Measurements from ENCODE around the gene PHLDB2. TPM values are rescaled to one million over a fixed set of nuclear protein-coding genes. Genes with fewer than 3 reads are reported as not detected.

The PHLDB2 gene
- total and polyA plus RNA-seq, 3 donors from 2014 or later: 11.7 to 16.5 (median 12.3) TPM

GRCh38 chr3:111862415-111862814, 3.4 kb downstream of the PHLDB2 start:
- H3K36me3 ChIP-seq (ENCODE audit: low read depth, missing control alignments): no peaks in the 10 kb centered on the region
- TF ChIP-seq POLR2A (IDR thresholded peaks at IDR 0.05): no peak
- no peak for TF ChIP-seq CTCF (IDR thresholded peaks at IDR 0.05)
- H3K27ac ChIP-seq: peak overlapping the region in 1 of 2 donors; percentile 94
- intact Hi-C loops (cut with DNase I; ENCODE audit: low total_unique reads): loop anchor here (10.0 kb wide), 1 partner anchor 138 kb away; no protein-coding TSS in a partner anchor
- 68 to 70% methylated on average over 5 of the region's 5 CpGs for WGBS, 2 donors
- H3K4me3 ChIP-seq: no peak overlapping the region
- no peaks in the 10 kb centered on the region for H3K27me3 ChIP-seq
- DNase-seq: no peak
- H3K4me1 ChIP-seq: peaks cover 9% of the 10 kb centered on the region
- no peaks in the 10 kb centered on the region for H3K9me3 ChIP-seq

- TF ChIP-seq POLR2A (IDR thresholded peaks at IDR 0.05) (no peak), CTCF (IDR thresholded peaks at IDR 0.05) (no peak)
- Histone ChIP-seq H3K27ac (peak overlapping the region in 1 of 2 donors; percentile 34), H3K4me3 (no peak overlapping the region), H3K27me3 (no peaks in the 10 kb centered on the region), H3K36me3 (ENCODE audit: low read depth, missing control alignments) (no peaks in the 10 kb centered on the region), H3K4me1 (peaks cover 9% of the 10 kb centered on the region), H3K9me3 (no peaks in the 10 kb centered on the region)
- 58% methylated on average over 3 of the region's 3 CpGs for WGBS, 2 donors
- no peak for DNase-seq
- intact Hi-C loops (cut with DNase I; ENCODE audit: low total_unique reads): loop anchor here (10.0 kb wide), 1 partner anchor 138 kb away; no protein-coding TSS in a partner anchor
Measured at GRCh38 chr3:111862974-111863373, 3.9 kb downstream of the PHLDB2 start.

- intact Hi-C loops (cut with DNase I; ENCODE audit: low total_unique reads): loop anchor here (10.0 kb wide), 1 partner anchor 139 kb away; no protein-coding TSS in a partner anchor
- peak overlapping the region in 1 of 2 donors; percentile 73 for H3K27ac ChIP-seq
- H3K36me3 ChIP-seq (ENCODE audit: low read depth, missing control alignments): no peaks in the 10 kb centered on the region
- H3K27me3 ChIP-seq: no peaks in the 10 kb centered on the region
- DNase-seq: no peak
- WGBS, 2 donors: 41 to 66% methylated on average over 2 of the region's 2 CpGs
- TF ChIP-seq CTCF (IDR thresholded peaks at IDR 0.05) (no peak), POLR2A (IDR thresholded peaks at IDR 0.05) (no peak)
- H3K9me3 ChIP-seq: no peaks in the 10 kb centered on the region
- H3K4me1 ChIP-seq: peaks cover 9% of the 10 kb centered on the region
- no peak overlapping the region for H3K4me3 ChIP-seq
Measured at GRCh38 chr3:111863942-111864694, 5.1 kb downstream of the PHLDB2 start.

- TF ChIP-seq CTCF (IDR thresholded peaks at IDR 0.05): no peak
- TF ChIP-seq POLR2A (IDR thresholded peaks at IDR 0.05): no peak
- H3K9me3 ChIP-seq: no peaks in the 10 kb centered on the region
- no peaks in the 10 kb centered on the region for H3K36me3 ChIP-seq (ENCODE audit: low read depth, missing control alignments)
- no peak for DNase-seq
- WGBS, 2 donors: 42 to 47% methylated on average over 6 of the region's 6 CpGs
- no peaks in the 10 kb centered on the region for H3K27me3 ChIP-seq
- intact Hi-C loops (cut with DNase I; ENCODE audit: low total_unique reads): loop anchor here (10.0 kb wide), 1 partner anchor 140 kb away; no protein-coding TSS in a partner anchor
- peaks cover 9% of the 10 kb centered on the region for H3K4me1 ChIP-seq
- H3K27ac ChIP-seq: peak overlapping the region in 1 of 2 donors; percentile 73
- H3K4me3 ChIP-seq: no peak overlapping the region
Measured at GRCh38 chr3:111864821-111865656, 6.0 kb downstream of the PHLDB2 start.
